Suprapubic skin (tissue), 2 donors: ENCODE results near the gene TNRC6B.

Experiments used
- EP300 ChIP-seq: sonication (generic); formaldehyde crosslinking; IDR thresholded peaks from one replicate; pipeline ENCODE4 v1.6.1; 2017; ENCODE audit warnings: antibody characterized with exemption
- POLR2A ChIP-seq, 2 donors: fragments of 450-650 bp; IDR thresholded peaks; one replicate each; pipeline ENCODE4 v1.6.1; 2017; ENCODE audit warnings: antibody characterized with exemption in 2 of 2, mild to moderate bottlenecking in 2 of 2, moderate library complexity in 2 of 2

DNA sequence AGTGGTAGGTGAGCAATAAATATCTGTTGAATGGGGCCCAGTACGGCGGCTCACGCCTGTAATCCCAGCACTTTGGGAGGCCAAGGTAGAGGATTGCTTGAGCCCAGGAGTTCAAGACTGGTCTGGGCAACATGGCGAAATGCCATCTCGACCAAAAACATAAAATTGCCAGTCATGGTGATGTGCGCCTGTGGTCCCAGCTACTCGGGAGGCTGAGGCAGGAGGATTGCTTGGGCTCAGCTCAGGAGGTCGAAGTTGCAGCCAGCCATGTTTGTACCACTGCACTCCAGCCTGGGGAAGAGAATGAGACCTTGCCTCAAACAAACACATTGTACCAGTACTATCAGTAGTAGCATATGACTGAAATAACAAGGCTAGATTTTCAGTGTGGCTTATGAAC, 196.8 kb downstream of the TNRC6B start:
- no peak for TF ChIP-seq POLR2A (IDR thresholded peaks at IDR 0.05)
- TF ChIP-seq EP300, result no peak
